Tibial artery (tissue), 4 donors: ENCODE results near the gene GTSF1L.

Source experiments
- DNase-seq, 2 donors: peaks; one replicate each; pipeline ENCODE4 v3.0.0-alpha.2; 2019
- H3K27ac ChIP-seq, 2 donors: fragments of 200-600 bp; sonication (generic) in 1 of 2; 1 replicate in 1 of 2; 2 replicates in 1 of 2; pipeline ENCODE4 v1.5.1; 2018 to 2019; ENCODE audit warnings: mild to moderate bottlenecking in 1 of 2
- H3K27me3 ChIP-seq, 2 donors: fragments of 200-600 bp; sonication (generic) in 1 of 2; one replicate each; pipeline versions ENCODE4 v1.5.1 to v1.6.0; 2016 to 2019
- H3K36me3 ChIP-seq, 3 donors: fragments of 200-600 bp; sonication (generic) in 2 of 3; one replicate each; pipeline ENCODE4 v1.5.1; 2016 to 2019; ENCODE audit warnings: mild to moderate bottlenecking in 2 of 3
- H3K4me1 ChIP-seq, 4 donors: fragments of 200-600 bp; sonication (generic) in 2 of 4; 1 replicate in 3 of 4; 2 replicates in 1 of 4; pipeline ENCODE4 v1.5.1; 2016 to 2019
- H3K4me3 ChIP-seq, 2 donors: fragments of 200-600 bp; sonication (generic) in 1 of 2; 1 replicate in 1 of 2; 2 replicates in 1 of 2; pipeline ENCODE4 v1.5.1; 2018 to 2019; ENCODE audit warnings: mild to moderate bottlenecking in 2 of 2
- H3K9me3 ChIP-seq, 3 donors: fragments of 200-600 bp; sonication (generic) in 1 of 3; one replicate each; pipeline ENCODE4 v1.5.1; 2016 to 2019
- intact Hi-C: fragments of 100-400 bp; cut with DNase I; formaldehyde crosslinking; loops from one replicate; pipeline ENCODE4 v1.15.0; 2023; ENCODE audit warnings: low total_unique reads
- TF ChIP-seq, protein P1 (sequence below), 2 experiments: fragments of 200-600 bp in 1 of 2; fragments of 450-650 bp in 1 of 2; IDR thresholded peaks; one replicate each; pipeline ENCODE4 v1.5.1; 2017 to 2019; ENCODE audit warnings: antibody characterized with exemption in 2 of 2, mild to moderate bottlenecking in 1 of 2, moderate library complexity in 1 of 2

GTSF1L gene

DNA sequence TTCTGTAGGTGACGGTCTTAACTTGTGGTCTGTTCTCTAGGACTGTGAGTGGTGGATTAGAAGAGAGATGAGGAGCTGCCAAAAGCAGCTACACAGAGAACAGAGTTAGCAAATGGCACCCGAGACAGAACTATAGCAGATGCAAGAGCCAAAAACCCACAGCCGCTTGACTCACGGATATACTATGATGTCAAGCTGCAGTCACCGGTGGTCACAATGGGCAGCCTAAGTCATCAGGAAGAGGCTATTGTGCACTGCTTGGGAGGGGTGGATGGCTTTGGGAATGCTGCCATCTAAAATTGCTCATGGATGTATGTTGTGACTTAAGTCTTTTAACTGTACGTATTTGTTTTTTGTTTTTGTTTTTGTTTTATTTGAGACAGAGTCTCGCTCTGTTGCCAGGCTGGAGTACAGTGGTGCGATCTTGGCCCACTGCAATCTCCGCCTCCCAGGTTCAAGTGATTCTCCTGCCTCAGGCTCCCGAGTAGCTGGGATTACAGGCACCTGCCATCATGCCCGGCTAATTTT, at the start of gene GTSF1L:
GTSF1L (minus strand) TSS at position 192 of the 528 bp plus-strand sequence. CDS start 308 bp downstream, outside the sequence.
- DNase-seq, result no peak
- intact Hi-C loops, result no loop called here
- Histone ChIP-seq H3K36me3 (no peaks in the 10 kb centered on the region), H3K27me3 (peaks cover 0 to 11% of the 10 kb centered on the region in 2 donors), H3K4me3 (no peak within 1 kb of the TSS), H3K4me1 (no peaks in the 10 kb centered on the region), H3K27ac (no peak within 1 kb of the TSS), H3K9me3 (no peaks in the 10 kb centered on the region)
- TF ChIP-seq, protein P1, sequence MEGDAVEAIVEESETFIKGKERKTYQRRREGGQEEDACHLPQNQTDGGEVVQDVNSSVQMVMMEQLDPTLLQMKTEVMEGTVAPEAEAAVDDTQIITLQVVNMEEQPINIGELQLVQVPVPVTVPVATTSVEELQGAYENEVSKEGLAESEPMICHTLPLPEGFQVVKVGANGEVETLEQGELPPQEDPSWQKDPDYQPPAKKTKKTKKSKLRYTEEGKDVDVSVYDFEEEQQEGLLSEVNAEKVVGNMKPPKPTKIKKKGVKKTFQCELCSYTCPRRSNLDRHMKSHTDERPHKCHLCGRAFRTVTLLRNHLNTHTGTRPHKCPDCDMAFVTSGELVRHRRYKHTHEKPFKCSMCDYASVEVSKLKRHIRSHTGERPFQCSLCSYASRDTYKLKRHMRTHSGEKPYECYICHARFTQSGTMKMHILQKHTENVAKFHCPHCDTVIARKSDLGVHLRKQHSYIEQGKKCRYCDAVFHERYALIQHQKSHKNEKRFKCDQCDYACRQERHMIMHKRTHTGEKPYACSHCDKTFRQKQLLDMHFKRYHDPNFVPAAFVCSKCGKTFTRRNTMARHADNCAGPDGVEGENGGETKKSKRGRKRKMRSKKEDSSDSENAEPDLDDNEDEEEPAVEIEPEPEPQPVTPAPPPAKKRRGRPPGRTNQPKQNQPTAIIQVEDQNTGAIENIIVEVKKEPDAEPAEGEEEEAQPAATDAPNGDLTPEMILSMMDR (IDR thresholded peaks at IDR 0.05), result no peak

DNA sequence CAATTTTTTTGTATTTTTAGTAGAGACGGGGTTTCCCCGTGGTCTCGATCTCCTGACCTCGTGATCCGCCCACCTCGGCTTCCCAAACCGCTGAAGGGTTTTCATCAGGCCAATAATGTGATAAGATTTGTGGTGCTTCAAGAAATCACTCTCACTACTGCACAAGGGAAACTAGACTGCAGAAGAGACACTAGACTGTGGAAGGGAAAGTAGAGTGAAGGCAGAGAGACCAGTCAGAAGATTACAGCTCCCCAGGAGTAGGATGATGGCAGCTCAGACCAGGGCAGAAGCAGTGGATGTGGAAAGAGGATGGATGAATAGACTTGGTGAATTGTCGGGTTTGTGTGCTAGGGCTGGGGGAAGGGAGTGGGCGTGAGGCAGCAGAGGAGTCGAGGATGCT, 48.0 kb upstream of the GTSF1L start:
- Histone ChIP-seq H3K27me3 (peaks cover 0 to 10% of the 10 kb centered on the region in 2 donors), H3K27ac (no peak overlapping the region), H3K4me3 (no peak overlapping the region), H3K4me1 (no peaks in the 10 kb centered on the region), H3K9me3 (peaks cover 4 to 14% (median 14%) of the 10 kb centered on the region in 3 donors), H3K36me3 (no peaks in the 10 kb centered on the region)
- TF ChIP-seq, protein P1 (IDR thresholded peaks at IDR 0.05), result no peak
- DNase-seq, result no peak
- intact Hi-C loops, result no loop called here

DNA sequence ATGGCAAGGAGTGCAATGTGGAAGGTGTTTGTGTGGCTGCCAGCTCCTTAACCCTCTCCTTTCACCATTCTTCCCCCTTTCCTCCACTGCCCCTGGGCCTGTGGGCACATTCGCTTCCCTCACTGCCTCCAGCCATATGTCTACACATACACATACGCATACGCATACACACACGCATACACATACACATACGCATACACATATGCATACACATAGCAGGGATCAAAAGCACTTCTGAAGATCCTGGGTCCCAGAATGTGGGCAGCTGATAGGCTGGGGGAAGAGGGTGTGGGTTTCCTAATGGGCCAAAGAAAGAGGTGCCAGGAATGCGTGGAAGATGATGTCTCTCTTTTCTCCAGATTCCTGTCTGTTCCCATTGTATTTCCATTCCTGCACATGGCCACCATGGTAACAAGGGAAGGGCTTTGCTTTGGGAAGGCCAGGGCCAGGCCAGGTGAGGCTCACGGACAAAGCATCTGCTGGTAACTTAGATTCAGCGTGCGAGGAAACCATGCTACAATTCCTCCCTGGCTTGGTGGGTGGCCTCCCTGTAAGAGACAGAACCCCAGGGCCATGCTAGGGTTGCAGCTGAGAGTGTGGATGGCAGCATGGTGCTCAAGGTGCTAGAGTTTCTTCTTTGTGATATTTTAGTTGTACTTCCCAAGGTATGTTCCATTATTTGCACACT, 44.8 kb upstream of the GTSF1L start:
- no peak for DNase-seq
- Histone ChIP-seq H3K27me3 (peaks cover 0 to 15% of the 10 kb centered on the region in 2 donors), H3K36me3 (no peaks in the 10 kb centered on the region), H3K4me1 (no peaks in the 10 kb centered on the region), H3K4me3 (no peak overlapping the region), H3K27ac (no peak overlapping the region), H3K9me3 (no peaks in the 10 kb centered on the region)
- TF ChIP-seq, protein P1 (IDR thresholded peaks at IDR 0.05), result no peak
- intact Hi-C loops, result no loop called here

DNA sequence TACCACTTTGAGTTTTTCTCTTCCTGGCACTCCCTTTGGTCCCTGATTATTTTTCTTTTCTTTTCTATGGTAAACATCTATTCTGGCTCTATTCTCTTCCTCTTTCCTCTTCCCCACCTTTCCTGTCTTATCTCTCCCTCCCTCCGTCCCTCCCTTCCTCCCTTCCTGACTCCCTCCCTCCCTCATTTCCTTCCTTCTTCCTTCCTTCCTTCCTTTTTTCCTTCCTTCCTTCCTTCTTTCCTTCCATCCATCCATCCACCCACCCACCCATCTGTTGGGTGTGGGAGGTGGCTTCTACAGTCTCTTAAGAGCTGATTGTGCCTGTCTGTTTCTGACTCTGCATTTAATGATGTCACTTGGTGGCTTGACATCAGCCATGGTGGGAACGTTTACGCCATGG, 43.5 kb upstream of the GTSF1L start:
- H3K4me3 ChIP-seq, result no peak overlapping the region
- H3K4me1 ChIP-seq, result peaks cover 0 to 5% (median 0%) of the 10 kb centered on the region in 4 donors
- no peak overlapping the region for H3K27ac ChIP-seq
- DNase-seq, result no peak
- intact Hi-C loops, result no loop called here
- H3K36me3 ChIP-seq, result no peaks in the 10 kb centered on the region
- H3K9me3 ChIP-seq, result no peaks in the 10 kb centered on the region
- TF ChIP-seq, protein P1 (IDR thresholded peaks at IDR 0.05), result no peak
- H3K27me3 ChIP-seq, result peaks cover 0 to 26% of the 10 kb centered on the region in 2 donors

DNA sequence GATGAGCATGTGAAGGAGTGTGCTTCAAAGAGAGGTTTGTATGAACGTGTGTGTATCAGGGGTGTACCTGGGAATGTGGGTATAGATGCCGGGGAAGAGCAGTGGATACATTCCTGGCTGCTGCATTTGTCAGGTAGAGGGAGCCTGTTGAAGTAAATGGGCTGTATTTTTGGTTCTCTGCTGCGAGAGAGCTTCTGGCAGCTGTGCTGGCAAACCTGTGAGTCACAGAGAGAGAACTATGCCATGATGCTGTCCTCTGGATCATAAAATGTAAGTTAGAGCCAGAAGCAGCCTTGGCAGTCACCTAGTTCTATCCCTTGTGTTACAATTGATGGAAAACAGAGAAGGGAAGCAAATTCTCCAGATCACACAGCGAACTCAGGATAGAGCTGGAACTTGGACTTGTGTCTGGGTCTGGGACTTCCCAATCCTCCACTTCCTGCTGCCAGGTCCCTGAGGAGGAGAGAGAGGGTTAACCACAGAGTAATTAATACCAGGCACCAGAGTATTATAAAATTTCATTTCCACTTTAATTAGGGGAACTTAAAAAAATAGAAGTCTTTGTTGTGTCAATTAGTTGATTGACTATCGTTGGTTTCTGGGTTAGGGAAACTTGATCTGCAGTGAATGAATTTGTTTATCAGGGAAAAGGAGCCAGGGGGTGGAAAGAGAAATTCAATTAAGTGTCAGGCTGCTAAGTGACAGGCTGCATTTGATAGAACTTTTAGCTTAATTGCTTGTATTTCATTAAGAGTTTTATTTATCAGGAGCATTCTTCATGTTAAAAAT, 41.1 kb upstream of the GTSF1L start:
- H3K36me3 ChIP-seq, result no peaks in the 10 kb centered on the region
- H3K4me3 ChIP-seq, result no peak overlapping the region
- H3K27me3 ChIP-seq, result peaks cover 0 to 30% of the 10 kb centered on the region in 2 donors
- no peak for DNase-seq
- TF ChIP-seq, protein P1 (IDR thresholded peaks at IDR 0.05), result no peak
- intact Hi-C loops, result no loop called here
- H3K9me3 ChIP-seq, result no peaks in the 10 kb centered on the region
- H3K4me1 ChIP-seq, result peaks cover 0 to 5% (median 0%) of the 10 kb centered on the region in 4 donors
- H3K27ac ChIP-seq, result no peak overlapping the region
